Kidney (tissue), 14 donors: Measurements from ENCODE around the gene NINJ1. TPM values are rescaled to one million over a fixed set of nuclear protein-coding genes. Genes with fewer than 3 reads are reported as not detected.

Experiments used
- DNase-seq, 5 donors: peaks; one replicate each; pipeline ENCODE4 v3.0.0-alpha.2; 2013 to 2020
- FAIRE-seq: peaks from 2 replicates; lab custom pipeline; 2012; peaks lifted over from hg19 to GRCh38; lab: Jason Lieb, UNC
- H3K27ac ChIP-seq, 2 donors: one replicate each; pipeline ENCODE4 v1.7.0; 2013; ENCODE audit warnings: low read depth in 2 of 2, low read length in 2 of 2, inconsistent platforms in 1 of 2
- H3K27me3 ChIP-seq: one replicate; pipeline ENCODE4 v1.7.1; 2013; ENCODE audit warnings: low read length, inconsistent platforms; ENCODE audit not compliant: control insufficient read depth, insufficient read depth
- H3K36me3 ChIP-seq, 3 donors: one replicate each; pipeline versions ENCODE4 v1.7.0 to v1.7.1; 2013; ENCODE audit warnings: low read length in 3 of 3, control low read depth in 1 of 3, inconsistent platforms in 1 of 3; ENCODE audit not compliant: insufficient read depth in 3 of 3, control insufficient read depth in 2 of 3
- H3K4me1 ChIP-seq, 3 donors: one replicate each; pipeline versions ENCODE4 v1.7.0 to v1.7.1; 2013; ENCODE audit warnings: low read length in 3 of 3, inconsistent platforms in 1 of 3, low read depth in 1 of 3; ENCODE audit not compliant: control insufficient read depth in 2 of 3, insufficient read depth in 2 of 3
- H3K4me3 ChIP-seq, 3 donors: one replicate each; pipeline versions ENCODE4 v1.7.0 to v1.8.1; 2013; ENCODE audit warnings: low read length in 3 of 3, control low read depth in 1 of 3, inconsistent platforms in 1 of 3
- H3K9ac ChIP-seq, 3 donors: one replicate each; pipeline versions ENCODE4 v1.7.0 to v1.7.1; 2013; ENCODE audit warnings: low read length in 3 of 3, control low read depth in 1 of 3, inconsistent platforms in 1 of 3
- H3K9me3 ChIP-seq, 3 donors: one replicate each; pipeline versions ENCODE4 v1.7.0 to v1.7.1; 2013; ENCODE audit warnings: low read length in 3 of 3, control low read depth in 1 of 3, inconsistent platforms in 1 of 3; ENCODE audit not compliant: control insufficient read depth in 2 of 3, insufficient read depth in 1 of 3
- intact Hi-C: fragments of 100-400 bp; cut with DNase I; formaldehyde crosslinking; loops from one replicate; pipeline ENCODE4 v1.11.1; 2022
- polyA plus RNA-seq: library from polyadenylated mRNA; stranded (reverse); fragments of 350-450 nt; fragmentation: Illumina TruSeq; extraction: RNeasy Lipid Tissue Mini Kit (QIAGEN cat#74804); gene quantifications from one replicate; pipeline ENCODE4 v1.2.3, GENCODE V29; 2014; ENCODE audit warnings: low read depth, low replicate concordance; ENCODE audit not compliant: insufficient read depth
- total RNA-seq: library from RNA; stranded (reverse); fragmentation: NEBNext Ultra II Directional; extraction: Animal tissue kit (Norgen Biotek cat#: 25700); gene quantifications from one replicate; pipeline ENCODE4 v1.2.1, GENCODE V29; 2021
- TF ChIP-seq, protein P1 (sequence below): IDR thresholded peaks from 3 replicates; pipeline ENCODE4 v1.5.1; 2012; ENCODE audit warnings: mild to moderate bottlenecking, moderate library complexity, borderline replicate concordance; ENCODE audit not compliant: insufficient read depth; ENCODE audit errors: extremely low read depth
- donor health status: control.
- donor health status: control.
- donor health status: control.
- donor health status: control.
- donor health status: control.
- donor health status: DM: yes; HTN: yes; CAD: no.
- donor health status: Normal renal cell carcinoma (clear cell type).

The NINJ1 gene
- total and polyA plus RNA-seq, 2 donors from 2014 or later = 56.3 to 149 TPM

DNA sequence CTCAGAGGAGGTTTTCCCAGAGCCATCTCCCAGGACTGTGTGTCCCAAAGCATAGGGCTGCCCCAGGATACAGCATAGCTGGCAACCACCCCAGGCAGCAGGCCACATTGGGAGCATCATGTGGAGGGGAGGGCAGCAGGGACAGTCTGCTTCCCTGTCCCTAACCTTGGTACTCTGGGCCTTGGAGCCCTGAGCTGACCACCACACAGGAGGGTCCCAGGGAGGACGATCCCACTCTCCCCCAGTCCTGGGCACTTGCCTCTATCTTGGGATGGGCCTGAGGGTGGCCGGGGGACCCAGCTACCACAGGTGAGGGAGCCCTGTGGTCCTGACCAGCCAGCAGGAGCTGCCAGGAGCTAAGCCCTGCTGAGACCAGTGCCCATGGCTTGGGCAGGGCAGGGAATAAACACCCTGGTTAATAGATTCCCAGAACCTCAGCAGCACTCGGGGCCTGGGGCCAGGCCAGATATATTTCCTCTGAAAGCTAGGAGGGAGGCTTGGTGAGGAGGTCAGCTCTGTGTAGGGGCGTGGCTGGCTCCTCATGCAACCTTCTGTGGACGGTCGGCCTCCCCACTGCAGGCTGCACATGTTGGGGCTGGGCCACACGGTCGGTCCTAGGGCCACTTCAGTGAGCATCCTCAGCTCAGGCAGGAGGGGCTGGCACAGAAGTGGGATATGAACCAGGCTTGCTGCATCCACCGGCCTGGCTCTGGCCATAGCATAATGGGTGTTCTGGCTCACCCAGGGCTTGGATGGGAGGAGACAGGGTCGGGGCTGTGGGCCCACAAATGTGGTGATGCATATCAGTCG is 4.2 kb downstream of the NINJ1 start:
- Histone ChIP-seq H3K9ac (peak overlapping the region in 1 of 3 donors; percentile 29), H3K4me1 (peaks cover 0 to 72% (median 68%) of the 10 kb centered on the region in 3 donors), H3K36me3 (peaks cover 0 to 5% (median 5%) of the 10 kb centered on the region in 3 donors), H3K27ac (peak overlapping the region; percentile 61 to 98), H3K9me3 (no peaks in the 10 kb centered on the region), H3K27me3 (no peaks in the 10 kb centered on the region), H3K4me3 (no peak overlapping the region)
- peak in 1 of 5 donors; percentile 80 for DNase-seq
- FAIRE-seq = no peak
- TF ChIP-seq, protein P1, sequence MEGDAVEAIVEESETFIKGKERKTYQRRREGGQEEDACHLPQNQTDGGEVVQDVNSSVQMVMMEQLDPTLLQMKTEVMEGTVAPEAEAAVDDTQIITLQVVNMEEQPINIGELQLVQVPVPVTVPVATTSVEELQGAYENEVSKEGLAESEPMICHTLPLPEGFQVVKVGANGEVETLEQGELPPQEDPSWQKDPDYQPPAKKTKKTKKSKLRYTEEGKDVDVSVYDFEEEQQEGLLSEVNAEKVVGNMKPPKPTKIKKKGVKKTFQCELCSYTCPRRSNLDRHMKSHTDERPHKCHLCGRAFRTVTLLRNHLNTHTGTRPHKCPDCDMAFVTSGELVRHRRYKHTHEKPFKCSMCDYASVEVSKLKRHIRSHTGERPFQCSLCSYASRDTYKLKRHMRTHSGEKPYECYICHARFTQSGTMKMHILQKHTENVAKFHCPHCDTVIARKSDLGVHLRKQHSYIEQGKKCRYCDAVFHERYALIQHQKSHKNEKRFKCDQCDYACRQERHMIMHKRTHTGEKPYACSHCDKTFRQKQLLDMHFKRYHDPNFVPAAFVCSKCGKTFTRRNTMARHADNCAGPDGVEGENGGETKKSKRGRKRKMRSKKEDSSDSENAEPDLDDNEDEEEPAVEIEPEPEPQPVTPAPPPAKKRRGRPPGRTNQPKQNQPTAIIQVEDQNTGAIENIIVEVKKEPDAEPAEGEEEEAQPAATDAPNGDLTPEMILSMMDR = no peak
- intact Hi-C loops = no loop called here

DNA sequence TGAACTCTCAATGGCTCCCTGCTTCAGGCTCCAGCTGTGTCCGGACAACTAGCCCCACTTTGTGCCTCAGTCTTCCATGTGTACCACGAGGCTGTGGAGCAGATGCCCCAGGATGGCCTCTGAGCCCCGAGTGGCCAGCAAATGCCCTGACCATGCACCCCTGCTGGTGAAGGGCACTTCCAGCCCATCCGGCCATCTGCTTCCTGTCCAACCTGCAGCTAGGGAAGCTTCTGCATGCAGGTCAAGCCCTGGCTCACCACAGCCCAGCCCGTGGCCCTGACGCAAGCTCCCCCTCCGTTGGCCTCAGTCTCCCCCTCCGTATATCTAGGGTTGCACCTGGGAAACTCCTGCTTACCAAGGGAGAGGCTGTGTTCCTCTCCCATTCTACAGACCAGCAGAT is 4.8 kb downstream of the NINJ1 start:
- DNase-seq (peak in 2 of 5 donors; percentile 46 to 80), FAIRE-seq (no peak)
- intact Hi-C loops = no loop called here
- no peaks in the 10 kb centered on the region for H3K9me3 ChIP-seq
- TF ChIP-seq, protein P1 = no peak
- peak overlapping the region; percentile 48 to 61 for H3K27ac ChIP-seq
- peaks cover 0 to 10% (median 9%) of the 10 kb centered on the region in 3 donors for H3K36me3 ChIP-seq
- H3K4me1 ChIP-seq = peaks cover 0 to 68% (median 68%) of the 10 kb centered on the region in 3 donors
- H3K9ac ChIP-seq = peak overlapping the region in 1 of 3 donors; percentile 29
- no peak overlapping the region for H3K4me3 ChIP-seq
- H3K27me3 ChIP-seq = no peaks in the 10 kb centered on the region

GRCh38 chr9:93128715-93129224 is 5.3 kb downstream of the NINJ1 start:
- H3K27ac ChIP-seq = peak overlapping the region in 1 of 2 donors; percentile 29

More at GRCh38 chr9:93128715-93129224, 5.3 kb downstream of the NINJ1 start:
- H3K4me1 ChIP-seq = peaks cover 0 to 68% (median 68%) of the 10 kb centered on the region in 3 donors
- peak overlapping the region in 1 of 3 donors; percentile 41 for H3K9ac ChIP-seq
- FAIRE-seq (no peak), DNase-seq (no peak)
- H3K36me3 ChIP-seq = peaks cover 0 to 14% (median 10%) of the 10 kb centered on the region in 3 donors
- TF ChIP-seq, protein P1 = no peak
- H3K27me3 ChIP-seq = no peaks in the 10 kb centered on the region
- intact Hi-C loops = no loop called here
- H3K9me3 ChIP-seq = no peaks in the 10 kb centered on the region
- peak overlapping the region in 1 of 3 donors; percentile 7 for H3K4me3 ChIP-seq
